Epidermal melanocyte (primary cell): ENCODE results near the gene CMTM2.
"Not testable (repeated sequence)": the region's sequence is repeated elsewhere in the genome, so short reads cannot be mapped to it uniquely, and the experiment has no call there.

Experiments
- DNase-seq: peaks from one replicate; pipeline ENCODE4 v3.0.0; 2011; ENCODE audit warnings: low spot score; ENCODE audit not compliant: insufficient read length

CMTM2 gene

GRCh38 chr16:66605979-66606751 is 26.9 kb downstream of the CMTM2 start:
- no peak for DNase-seq

DNA sequence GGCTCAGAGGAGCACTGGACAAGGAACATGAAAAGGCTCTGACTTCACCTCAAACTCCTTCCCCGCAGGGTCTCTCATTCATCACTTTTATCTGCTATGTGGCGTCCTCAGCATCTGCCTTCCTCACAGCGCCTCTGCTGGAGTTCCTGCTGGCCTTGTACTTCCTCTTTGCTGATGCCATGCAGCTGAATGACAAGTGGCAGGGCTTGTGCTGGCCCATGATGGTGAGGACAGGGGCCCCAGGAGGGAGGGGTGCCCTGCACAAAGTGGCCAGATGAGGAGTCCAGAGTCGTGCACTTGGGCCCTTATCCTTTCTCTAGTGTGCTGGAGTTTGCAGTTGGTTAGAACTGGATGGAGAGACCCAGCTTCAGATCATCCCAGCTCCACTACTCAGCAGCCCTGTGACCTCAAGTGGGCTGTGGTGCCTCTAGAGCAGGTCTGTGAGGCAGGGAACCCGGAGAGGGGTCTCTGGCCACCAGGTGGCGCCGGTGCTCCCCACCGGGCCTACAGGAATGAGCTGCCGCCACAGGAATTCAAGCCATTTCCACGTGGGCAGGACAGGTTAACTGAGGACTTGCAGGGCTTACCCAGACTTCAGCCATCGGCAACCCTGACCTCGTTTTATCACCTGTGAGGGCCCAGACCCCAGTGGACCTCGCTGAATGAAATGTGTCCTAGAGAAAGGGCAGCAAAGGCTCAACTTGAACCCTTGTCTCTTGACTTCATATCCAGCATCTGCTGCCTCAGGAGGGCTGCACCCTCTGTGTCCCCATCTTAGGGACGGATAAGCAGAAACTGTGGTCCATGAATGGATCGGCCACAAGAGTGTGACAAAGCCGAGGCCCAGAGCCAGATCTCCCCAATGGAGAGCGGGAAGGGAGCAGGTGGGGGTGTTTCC is 29.2 kb downstream of the CMTM2 start:
- DNase-seq, result peak; percentile 88

DNA sequence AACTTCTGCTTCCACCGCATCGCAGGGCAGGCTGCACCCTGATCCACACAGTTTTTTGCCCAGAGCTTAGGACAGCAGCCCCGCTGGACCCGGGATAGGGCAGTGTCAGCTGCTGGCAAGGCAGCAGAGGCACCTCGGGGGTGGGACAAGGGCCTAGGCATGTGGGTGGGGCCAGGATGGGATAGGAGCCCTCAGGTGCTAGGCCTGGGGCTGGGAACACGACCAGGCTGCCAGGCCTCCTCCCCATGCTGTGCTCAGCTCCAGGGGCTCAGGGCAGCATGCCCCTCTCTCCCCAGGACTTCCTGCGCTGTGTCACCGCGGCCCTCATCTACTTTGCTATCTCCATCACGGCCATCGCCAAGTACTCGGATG is 29.9 kb downstream of the CMTM2 start:
- no peak for DNase-seq

DNA sequence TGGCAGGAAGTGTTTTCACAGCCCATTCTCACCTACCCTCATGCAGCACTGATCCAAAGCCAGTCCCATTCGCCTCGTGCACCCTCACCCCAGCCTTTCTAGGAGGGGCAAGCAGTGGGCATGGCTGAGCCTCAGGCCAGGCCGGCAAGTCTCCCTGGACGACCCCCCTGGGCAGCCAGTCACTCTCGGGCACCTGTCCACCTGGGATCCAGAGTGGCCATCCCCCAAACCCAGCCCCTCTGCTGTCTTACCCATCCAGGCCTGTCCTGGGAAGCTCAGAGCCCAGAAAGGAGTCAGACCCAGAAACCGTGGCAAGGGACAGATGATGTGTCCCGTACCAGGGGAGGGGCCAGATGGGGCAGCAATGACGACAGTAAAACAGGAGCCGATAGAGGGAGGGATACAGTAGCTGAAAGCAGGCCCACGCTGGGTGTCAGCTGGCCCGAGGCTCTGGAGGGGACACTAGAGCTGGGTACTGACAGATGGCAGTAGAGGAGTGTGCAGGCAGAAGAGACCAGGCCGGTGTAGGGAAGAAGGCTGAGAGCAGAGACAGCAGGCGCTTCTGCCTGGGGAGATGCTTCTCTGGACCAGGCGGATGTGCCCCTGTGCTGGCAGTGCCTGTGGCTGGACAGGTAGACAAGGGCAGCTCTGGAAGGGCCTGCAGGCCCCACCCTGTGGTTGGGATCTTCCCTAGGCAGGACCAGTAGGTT is 31.0 kb downstream of the CMTM2 start:
- no peak for DNase-seq

- DNase-seq, result not testable (repeated sequence)
These were observed 32.6 kb downstream of the CMTM2 start for GRCh38 chr16:66611911-66612310.

GRCh38 chr16:66612422-66612821 is 33.2 kb downstream of the CMTM2 start:
- DNase-seq, result no peak

DNA sequence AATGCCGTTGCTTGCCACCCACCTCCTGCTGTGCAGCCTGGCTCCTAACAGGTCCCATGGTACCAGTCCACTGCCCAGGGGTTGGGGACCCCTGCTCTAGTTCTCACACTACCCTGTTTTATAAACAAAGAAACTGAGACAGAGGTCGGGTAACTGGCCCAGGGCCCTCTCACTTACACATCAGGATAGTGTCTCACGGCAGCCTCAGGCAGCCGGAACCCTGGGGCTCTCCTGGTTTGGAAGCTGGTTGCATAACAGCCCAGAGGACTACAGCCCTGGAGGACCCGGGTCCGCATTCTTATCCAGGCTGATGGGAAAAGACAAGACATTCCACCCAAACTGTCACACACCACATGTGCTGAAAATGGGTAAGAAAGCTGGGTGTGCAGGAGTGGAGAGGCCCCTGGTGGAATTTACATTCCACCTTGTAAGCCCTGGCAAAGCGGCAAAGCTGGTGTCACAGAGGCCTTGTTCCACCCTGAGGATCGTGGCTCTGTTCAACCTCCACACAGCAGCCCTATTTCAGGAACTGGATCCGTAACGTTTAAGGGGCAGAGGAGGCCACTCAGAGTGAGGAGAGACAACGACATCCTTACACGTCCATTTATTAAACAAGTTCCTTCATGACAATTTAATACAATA is 35.0 kb downstream of the CMTM2 start:
- no peak for DNase-seq

- no peak for DNase-seq
These were observed 36.9 kb downstream of the CMTM2 start for GRCh38 chr16:66616169-66616568.

GRCh38 chr16:66616592-66616991 is 37.3 kb downstream of the CMTM2 start:
- DNase-seq, result no peak

DNA sequence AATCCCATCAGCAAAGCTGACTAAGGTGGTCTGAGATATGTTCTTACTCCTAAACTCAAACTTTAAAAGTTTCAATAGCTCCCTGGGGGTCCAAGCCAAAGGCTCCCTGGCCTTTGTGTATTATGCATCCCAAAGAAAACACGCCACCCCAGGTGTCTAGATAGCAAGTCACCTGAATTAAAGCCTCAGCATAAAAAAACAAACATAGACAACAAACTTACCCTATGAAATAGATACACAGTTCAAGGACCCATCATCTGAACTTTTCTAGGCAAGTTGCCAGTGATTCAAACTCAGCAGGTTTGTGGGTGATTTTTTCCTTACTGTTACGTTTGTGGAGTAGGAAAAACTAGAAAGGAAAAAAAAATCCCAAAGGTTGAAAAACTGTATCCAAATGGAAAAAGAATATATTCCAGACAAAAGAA is 37.8 kb downstream of the CMTM2 start:
- DNase-seq, result no peak

DNA sequence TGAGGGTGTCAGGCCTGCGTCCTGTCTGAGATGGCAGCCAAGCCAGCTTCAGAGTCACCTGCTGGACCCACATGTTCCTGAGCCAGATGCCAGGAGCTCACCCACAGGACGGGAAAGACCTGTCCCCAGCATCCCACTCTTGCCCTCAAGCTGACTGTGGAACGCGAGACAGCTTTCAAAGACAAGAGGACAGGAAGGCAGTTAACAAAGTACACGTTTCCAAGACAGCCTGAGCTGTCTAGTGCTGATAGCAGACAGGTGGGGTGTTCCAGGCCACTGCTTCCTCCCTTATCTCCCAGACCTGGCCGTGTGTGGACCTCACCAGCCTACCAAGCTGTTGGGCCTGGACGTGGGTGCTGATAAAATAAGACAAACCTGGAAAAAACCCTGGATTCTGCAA is 38.5 kb downstream of the CMTM2 start:
- DNase-seq, result no peak

GRCh38 chr16:66618588-66619375 is 39.5 kb downstream of the CMTM2 start:
- DNase-seq, result peak; percentile 40

GRCh38 chr16:66619534-66620428 is 40.5 kb downstream of the CMTM2 start:
- DNase-seq, result peak; percentile 33

DNA sequence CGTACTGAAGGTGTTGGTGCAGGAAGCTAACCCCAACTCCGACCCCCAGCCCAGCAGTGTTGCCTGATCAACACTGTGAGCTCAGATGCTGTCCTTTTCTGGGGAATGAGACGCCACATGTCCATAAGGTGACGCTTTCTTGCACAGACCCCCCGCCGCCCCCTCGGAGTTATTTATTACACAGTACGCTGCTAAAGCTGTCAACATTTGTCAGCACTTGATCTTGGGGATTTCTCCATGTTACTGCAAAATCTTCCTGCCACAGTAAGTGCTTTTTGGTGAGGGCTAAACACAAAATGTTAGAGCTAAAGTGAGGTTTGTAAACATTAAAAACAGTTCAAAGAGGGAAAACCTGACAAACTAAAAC is 41.1 kb downstream of the CMTM2 start:
- no peak for DNase-seq

GRCh38 chr16:66621973-66622372 is 42.7 kb downstream of the CMTM2 start:
- no peak for DNase-seq

DNA sequence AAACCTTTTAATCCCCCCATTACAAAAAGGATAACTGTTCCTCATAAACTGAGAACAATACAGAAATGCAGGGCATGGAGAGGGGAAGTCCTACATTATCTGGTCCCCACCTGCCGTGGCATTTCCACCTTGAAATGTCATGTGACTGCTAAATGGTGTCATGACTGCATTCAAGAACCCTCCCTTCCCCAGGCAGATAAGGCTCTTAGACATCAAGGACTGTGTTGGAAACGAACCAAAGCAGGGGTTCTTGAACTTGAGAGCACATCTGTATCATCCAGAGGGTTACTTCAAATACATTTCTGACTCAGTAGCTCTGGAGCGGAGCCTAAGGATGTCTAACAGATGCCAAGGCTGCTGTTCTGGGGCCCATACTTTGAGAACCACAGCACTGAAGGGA is 43.6 kb downstream of the CMTM2 start:
- no peak for DNase-seq

GRCh38 chr16:66623755-66624154 is 44.5 kb downstream of the CMTM2 start:
- DNase-seq, result no peak

DNA sequence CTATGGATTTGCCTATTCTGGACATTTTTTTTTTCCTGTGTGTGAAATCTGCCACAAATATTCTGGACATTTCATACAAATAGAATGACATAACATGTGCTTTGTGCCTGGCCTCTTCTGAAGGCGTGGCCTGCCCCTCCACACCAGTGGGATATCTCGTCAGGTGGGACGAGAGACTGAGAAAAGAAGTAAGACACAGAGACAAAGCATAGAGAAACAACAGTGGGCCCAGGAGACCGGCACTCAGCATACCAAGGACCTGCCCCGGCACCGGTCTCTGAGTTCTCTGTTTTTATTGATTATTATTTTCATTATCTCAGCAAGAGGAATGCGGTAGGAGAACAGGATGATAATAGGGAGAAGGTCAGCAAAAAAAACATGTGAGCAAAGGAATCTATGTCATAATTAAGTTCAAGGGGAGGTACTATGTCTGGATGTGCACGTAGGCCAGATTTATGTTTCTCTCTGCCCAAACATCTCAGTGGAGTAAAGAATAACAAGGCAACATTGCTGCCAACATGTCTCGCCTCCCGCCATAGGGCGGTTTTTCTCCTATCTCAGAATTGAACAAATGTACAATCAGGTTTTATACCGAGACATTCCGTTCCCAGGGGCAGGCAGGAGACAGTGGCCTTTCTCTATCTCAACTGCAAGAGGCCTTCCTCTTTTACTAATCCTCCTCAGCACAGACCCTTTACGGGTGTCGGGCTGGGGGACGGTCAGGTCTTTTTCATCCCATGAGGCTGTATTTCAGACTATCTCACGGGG is 48.5 kb downstream of the CMTM2 start:
- not testable (repeated sequence) for DNase-seq

DNA sequence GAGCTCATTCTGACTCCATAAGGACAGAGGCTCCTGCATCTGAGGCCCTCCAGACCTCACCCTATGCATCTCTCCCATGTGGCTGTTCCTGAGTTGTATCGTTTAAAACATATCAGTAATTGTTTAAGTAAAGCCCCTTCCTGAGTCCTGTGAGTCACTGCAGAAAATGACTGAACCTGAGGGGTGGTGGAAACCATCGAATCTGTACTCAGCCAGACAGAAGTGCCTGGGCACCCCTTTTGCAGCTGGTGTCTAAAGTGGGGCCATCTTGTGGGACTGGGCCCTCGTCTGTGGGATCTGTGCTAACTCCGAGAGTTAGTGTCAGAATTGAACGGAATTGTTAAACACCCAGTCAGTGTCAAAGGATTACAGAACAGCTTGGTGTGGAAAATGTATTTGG is 50.6 kb downstream of the CMTM2 start:
- DNase-seq, result no peak
